K562 (cell line): Measurements from ENCODE around the gene NPHP1. TPM values are rescaled to one million over a fixed set of nuclear protein-coding genes. Genes with fewer than 3 reads are reported as not detected.

Experiments
- ATAC-seq: fragments of 200-7000 bp; cut with Tn5 transposase; 3 replicates; pipeline ENCODE4 v1.9.1; 2020; ENCODE audit warnings: moderate library complexity
- BruUV-seq: library from RNA; stranded (reverse); fragments of 400-500 nt; replicated peaks from 2 replicates; lab custom pipeline; 2021; lab: Mats Ljungman, UMichigan
- CTCF ChIA-PET: fragments of 300-600 bp; formaldehyde crosslinking; extraction: SDS; loops from one replicate; lab custom pipeline; 2021; ENCODE audit warnings: low intra/inter-chr PET ratio; lab: Yijun Ruan, JAX
- POLR2A ChIA-PET: fragments of 300-600, 350-650 bp; sonication (Branson Sonifier 250); formaldehyde crosslinking; extraction: SDS; loops from one replicate; lab custom pipeline; 2021; ENCODE audit warnings: antibody characterized with exemption, inconsistent platforms; lab: Yijun Ruan, JAX
- DNase-seq, 4 experiments: peaks; one replicate each; pipeline versions ENCODE4 v3.0.0 to v3.0.0-alpha.2; 2011 to 2018; ENCODE audit warnings: low spot score in 3 of 4, mixed read lengths in 3 of 4; ENCODE audit errors: extremely low read depth in 1 of 4
- FAIRE-seq: peaks from 2 replicates; lab custom pipeline; 2011; peaks lifted over from hg19 to GRCh38; lab: Jason Lieb, UNC
- H2AFZ ChIP-seq: 2 replicates; pipeline ENCODE4 v1.6.0; 2011; ENCODE audit warnings: low read depth, low read length, control low read depth, inconsistent platforms
- H3K27ac ChIP-seq: fragments of 200-600 bp; 3 replicates; pipeline ENCODE4 v1.8.0; 2011; ENCODE audit warnings: low read depth, mild to moderate bottlenecking, control low read depth, inconsistent platforms, low read length, moderate library complexity, mixed read lengths; ENCODE audit errors: extremely low read depth
- H3K27me3 ChIP-seq, 2 experiments: fragments of 300-600 bp in 1 of 2; 2 replicates in 1 of 2; 3 replicates in 1 of 2; pipeline versions ENCODE4 v1.6.0 to v1.8.0; 2011; ENCODE audit warnings: inconsistent platforms in 2 of 2, low read length in 2 of 2, mild to moderate bottlenecking in 1 of 2, mixed read lengths in 1 of 2, moderate library complexity in 1 of 2; ENCODE audit not compliant: control insufficient read depth in 2 of 2, insufficient read depth in 2 of 2
- H3K36me3 ChIP-seq: fragments of 300-600 bp; 3 replicates; pipeline ENCODE4 v1.8.0; 2011; ENCODE audit warnings: mild to moderate bottlenecking, low read length, inconsistent platforms; ENCODE audit not compliant: control insufficient read depth, insufficient read depth
- H3K4me1 ChIP-seq, 2 experiments: fragments of 200-600 bp in 1 of 2; replicated peaks in 1 of 2; 2 replicates in 1 of 2; 3 replicates in 1 of 2; pipeline versions ENCODE4 v1.5.1 to v1.8.0; 2011; ENCODE audit warnings: inconsistent platforms in 2 of 2, low read length in 2 of 2, mild to moderate bottlenecking in 1 of 2, mixed read lengths in 1 of 2, moderate library complexity in 1 of 2; ENCODE audit not compliant: control insufficient read depth in 2 of 2, insufficient read depth in 2 of 2
- H3K4me2 ChIP-seq: 2 replicates; pipeline ENCODE4 v1.6.1; 2011; ENCODE audit warnings: low read length, control low read depth, inconsistent platforms, mixed read lengths; ENCODE audit not compliant: insufficient read depth
- H3K4me3 ChIP-seq: fragments of 200-600 bp; sonication (generic), shearing (Covaris generic); 2 replicates; pipeline ENCODE4 v1.5.1; 2016; ENCODE audit warnings: control low read depth, inconsistent platforms
- H3K79me2 ChIP-seq: fragments of 200-600 bp; 3 replicates; pipeline ENCODE4 v1.8.0; 2011; ENCODE audit warnings: low read length, inconsistent platforms; ENCODE audit not compliant: control insufficient read depth, insufficient read depth
- H3K9ac ChIP-seq, 2 experiments: 2 replicates each; pipeline versions ENCODE4 v1.6.0 to v1.6.1; 2011; ENCODE audit warnings: low read depth in 2 of 2, low read length in 2 of 2, control low read depth in 1 of 2, inconsistent platforms in 1 of 2, mild to moderate bottlenecking in 1 of 2, mixed read lengths in 1 of 2; ENCODE audit not compliant: insufficient read depth in 1 of 2
- H3K9me1 ChIP-seq: one replicate; pipeline ENCODE4 v1.6.0; 2011; ENCODE audit warnings: inconsistent platforms, mild to moderate bottlenecking, low read length, moderate library complexity; ENCODE audit not compliant: control insufficient read depth, insufficient read depth
- H3K9me3 ChIP-seq: replicated peaks from 2 replicates; pipeline ENCODE4 v1.5.1; 2011; ENCODE audit warnings: low read depth, low read length, inconsistent platforms; ENCODE audit not compliant: control insufficient read depth, insufficient read depth
- H4K20me1 ChIP-seq: replicated peaks from 2 replicates; pipeline ENCODE4 v1.6.1; 2011; ENCODE audit warnings: low read length, inconsistent platforms, mixed read lengths; ENCODE audit not compliant: control insufficient read depth, insufficient read depth
- CTCFL ChIP-seq: IDR thresholded peaks from 2 replicates; pipeline ENCODE4 v1.6.1; 2011; ENCODE audit warnings: borderline replicate concordance, low read depth, mild to moderate bottlenecking, moderate library complexity, low read length; ENCODE audit not compliant: insufficient read depth, poor library complexity, severe bottlenecking
- HDAC6 ChIP-seq: IDR thresholded peaks from 2 replicates; pipeline ENCODE4 v1.6.1; 2012; ENCODE audit warnings: low read depth, mild to moderate bottlenecking, control low read depth, inconsistent platforms, low read length, moderate library complexity
- NR2C2 ChIP-seq, 2 experiments: fragments of 200-800 bp in 1 of 2; sonication (Bioruptor generic) in 1 of 2; sonication (generic) in 1 of 2; formaldehyde crosslinking in 1 of 2; IDR thresholded peaks; 2 replicates each; pipeline versions ENCODE4 v1.6.1 to v1.8.0; 2016 to 2022; ENCODE audit warnings: mild to moderate bottlenecking in 1 of 2, missing compliant biosample characterization in 1 of 2, missing genetic modification characterization in 1 of 2, missing genetic modification reagents in 1 of 2
- PTBP1 ChIP-seq: fragments of 200-400 bp; formaldehyde crosslinking; IDR thresholded peaks from 2 replicates; pipeline ENCODE4 v1.6.1; 2017; ENCODE audit warnings: low read depth, low read length
- ZNF174 ChIP-seq: fragments of 250-450 bp; sonication (Bioruptor Pico); IDR thresholded peaks from 2 replicates; pipeline ENCODE4 v1.4.0; 2020; ENCODE audit warnings: mild to moderate bottlenecking
- WGBS: fragments of 100-300 bp; shearing (Covaris generic); methylation state at CpG from one replicate; pipeline ENCODE4 v1.1.6; 2016; ENCODE audit warnings: low coverage, mixed read lengths; ENCODE audit not compliant: insufficient coverage; ENCODE audit errors: missing lambda C conversion rate; 5-methylcytosine and 5-hydroxymethylcytosine counted together
- in situ Hi-C: fragments of 300-500 bp; cut with MboI; formaldehyde crosslinking; loops from 4 replicates; pipeline ENCODE4 v1.15.0; 2018; ENCODE audit warnings: inconsistent platforms, mixed read lengths
- intact Hi-C: fragments of 100-400 bp; cut with micrococcal nuclease; formaldehyde crosslinking; loops from 2 replicates; pipeline ENCODE4 v1.14.2; 2022
- polyA plus RNA-seq, 8 experiments: library from polyadenylated mRNA; depleted of rRNA in 4 of 8; stranded (reverse) in 5 of 8; unstranded in 3 of 8; fragments of >200 nt; fragmentation: Nextera tagmentation in 2 of 8; fragmentation: Illumina TruSeq in 1 of 8; extraction: Ambion mirVana in 2 of 8; extraction: Trizol in 1 of 8; gene quantifications; 2 replicates each; pipeline versions ENCODE4 v1.2.1 to v1.2.3, GENCODE V29; 2011 to 2014; ENCODE audit warnings: inconsistent platforms in 1 of 8, missing spikeins in 1 of 8
- total RNA-seq, 7 experiments: library from RNA; depleted of rRNA in 6 of 7; stranded (reverse); fragments of >200 nt in 6 of 7; fragmentation: Illumina TruSeq in 2 of 7; extraction: Trizol in 2 of 7; gene quantifications; 2 replicates each; pipeline versions ENCODE4 v1.2.1 to v1.2.3, GENCODE V29; 2011 to 2021; ENCODE audit warnings: low replicate concordance in 1 of 7
- TF ChIP-seq, protein P1 (sequence below): sonication (generic); formaldehyde crosslinking; IDR thresholded peaks from 2 replicates; pipeline ENCODE4 v1.8.0; 2022; ENCODE audit warnings: mild to moderate bottlenecking, missing genetic modification reagents
- TF ChIP-seq, protein P2 (sequence below), 2 experiments: fragments of 450-650 bp; IDR thresholded peaks; 2 replicates each; pipeline ENCODE4 v1.6.1; 2018; ENCODE audit warnings: mild to moderate bottlenecking in 2 of 2, low read depth in 1 of 2; ENCODE audit not compliant: partially characterized antibody in 2 of 2
- TF ChIP-seq, protein P3 (sequence below), 2 experiments: fragments of 450-650 bp in 1 of 2; IDR thresholded peaks; 2 replicates each; pipeline ENCODE4 v1.6.1; 2011 to 2017; ENCODE audit warnings: low read depth in 2 of 2, antibody characterized with exemption in 1 of 2, borderline replicate concordance in 1 of 2, low read length in 1 of 2, mild to moderate bottlenecking in 1 of 2, mixed read lengths in 1 of 2; ENCODE audit not compliant: control insufficient read depth in 1 of 2

Gene NPHP1
- total and polyA plus RNA-seq, 9 of the 15 experiments (the other 6 are each of a cell fraction or from before 2014, with no cell fraction given), result 0.11 to 0.32 (median 0.20) TPM; not detected in 5

DNA sequence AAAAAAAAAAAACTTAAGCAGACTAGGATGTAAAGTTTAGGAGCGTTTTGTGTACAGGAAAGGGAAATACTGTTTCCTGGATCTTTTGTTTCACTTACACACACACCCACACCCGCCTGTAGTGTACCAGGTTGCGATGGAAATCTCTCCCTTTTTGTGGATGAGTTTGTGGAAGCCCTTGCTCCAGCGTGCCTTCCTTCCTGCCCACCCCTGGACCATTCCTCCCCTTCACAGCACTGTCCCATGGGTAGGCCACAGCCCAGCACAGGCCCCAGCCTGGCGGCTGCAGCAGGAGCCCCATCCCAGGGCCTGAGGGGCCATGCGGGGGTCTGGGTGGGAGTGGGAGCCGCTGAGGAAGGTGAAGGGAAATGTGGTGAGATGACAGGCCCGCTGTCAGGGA lies 104.3 kb downstream of the NPHP1 start:
- H3K4me2 ChIP-seq, result no peak overlapping the region
- TF ChIP-seq NR2C2 (CRISPR knock-in tag; IDR thresholded peaks at IDR 0.05) (no peak), NR2C2 (tag; IDR thresholded peaks at IDR 0.05) (no peak), CTCFL (no peak), PTBP1 (no peak), ZNF174 (CRISPR knock-in tag) (no peak), HDAC6 (no peak)
- TF ChIP-seq, protein P1, sequence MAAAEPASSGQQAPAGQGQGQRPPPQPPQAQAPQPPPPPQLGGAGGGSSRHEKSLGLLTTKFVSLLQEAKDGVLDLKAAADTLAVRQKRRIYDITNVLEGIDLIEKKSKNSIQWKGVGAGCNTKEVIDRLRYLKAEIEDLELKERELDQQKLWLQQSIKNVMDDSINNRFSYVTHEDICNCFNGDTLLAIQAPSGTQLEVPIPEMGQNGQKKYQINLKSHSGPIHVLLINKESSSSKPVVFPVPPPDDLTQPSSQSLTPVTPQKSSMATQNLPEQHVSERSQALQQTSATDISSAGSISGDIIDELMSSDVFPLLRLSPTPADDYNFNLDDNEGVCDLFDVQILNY (CRISPR knock-in tag), result no peak
- TF ChIP-seq, protein P2, sequence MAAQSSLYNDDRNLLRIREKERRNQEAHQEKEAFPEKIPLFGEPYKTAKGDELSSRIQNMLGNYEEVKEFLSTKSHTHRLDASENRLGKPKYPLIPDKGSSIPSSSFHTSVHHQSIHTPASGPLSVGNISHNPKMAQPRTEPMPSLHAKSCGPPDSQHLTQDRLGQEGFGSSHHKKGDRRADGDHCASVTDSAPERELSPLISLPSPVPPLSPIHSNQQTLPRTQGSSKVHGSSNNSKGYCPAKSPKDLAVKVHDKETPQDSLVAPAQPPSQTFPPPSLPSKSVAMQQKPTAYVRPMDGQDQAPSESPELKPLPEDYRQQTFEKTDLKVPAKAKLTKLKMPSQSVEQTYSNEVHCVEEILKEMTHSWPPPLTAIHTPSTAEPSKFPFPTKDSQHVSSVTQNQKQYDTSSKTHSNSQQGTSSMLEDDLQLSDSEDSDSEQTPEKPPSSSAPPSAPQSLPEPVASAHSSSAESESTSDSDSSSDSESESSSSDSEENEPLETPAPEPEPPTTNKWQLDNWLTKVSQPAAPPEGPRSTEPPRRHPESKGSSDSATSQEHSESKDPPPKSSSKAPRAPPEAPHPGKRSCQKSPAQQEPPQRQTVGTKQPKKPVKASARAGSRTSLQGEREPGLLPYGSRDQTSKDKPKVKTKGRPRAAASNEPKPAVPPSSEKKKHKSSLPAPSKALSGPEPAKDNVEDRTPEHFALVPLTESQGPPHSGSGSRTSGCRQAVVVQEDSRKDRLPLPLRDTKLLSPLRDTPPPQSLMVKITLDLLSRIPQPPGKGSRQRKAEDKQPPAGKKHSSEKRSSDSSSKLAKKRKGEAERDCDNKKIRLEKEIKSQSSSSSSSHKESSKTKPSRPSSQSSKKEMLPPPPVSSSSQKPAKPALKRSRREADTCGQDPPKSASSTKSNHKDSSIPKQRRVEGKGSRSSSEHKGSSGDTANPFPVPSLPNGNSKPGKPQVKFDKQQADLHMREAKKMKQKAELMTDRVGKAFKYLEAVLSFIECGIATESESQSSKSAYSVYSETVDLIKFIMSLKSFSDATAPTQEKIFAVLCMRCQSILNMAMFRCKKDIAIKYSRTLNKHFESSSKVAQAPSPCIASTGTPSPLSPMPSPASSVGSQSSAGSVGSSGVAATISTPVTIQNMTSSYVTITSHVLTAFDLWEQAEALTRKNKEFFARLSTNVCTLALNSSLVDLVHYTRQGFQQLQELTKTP (IDR thresholded peaks at IDR 0.05; ENCODE audit: low read depth in 1 of 2, partially characterized antibody in 2 of 2), result no peak
- TF ChIP-seq, protein P3, sequence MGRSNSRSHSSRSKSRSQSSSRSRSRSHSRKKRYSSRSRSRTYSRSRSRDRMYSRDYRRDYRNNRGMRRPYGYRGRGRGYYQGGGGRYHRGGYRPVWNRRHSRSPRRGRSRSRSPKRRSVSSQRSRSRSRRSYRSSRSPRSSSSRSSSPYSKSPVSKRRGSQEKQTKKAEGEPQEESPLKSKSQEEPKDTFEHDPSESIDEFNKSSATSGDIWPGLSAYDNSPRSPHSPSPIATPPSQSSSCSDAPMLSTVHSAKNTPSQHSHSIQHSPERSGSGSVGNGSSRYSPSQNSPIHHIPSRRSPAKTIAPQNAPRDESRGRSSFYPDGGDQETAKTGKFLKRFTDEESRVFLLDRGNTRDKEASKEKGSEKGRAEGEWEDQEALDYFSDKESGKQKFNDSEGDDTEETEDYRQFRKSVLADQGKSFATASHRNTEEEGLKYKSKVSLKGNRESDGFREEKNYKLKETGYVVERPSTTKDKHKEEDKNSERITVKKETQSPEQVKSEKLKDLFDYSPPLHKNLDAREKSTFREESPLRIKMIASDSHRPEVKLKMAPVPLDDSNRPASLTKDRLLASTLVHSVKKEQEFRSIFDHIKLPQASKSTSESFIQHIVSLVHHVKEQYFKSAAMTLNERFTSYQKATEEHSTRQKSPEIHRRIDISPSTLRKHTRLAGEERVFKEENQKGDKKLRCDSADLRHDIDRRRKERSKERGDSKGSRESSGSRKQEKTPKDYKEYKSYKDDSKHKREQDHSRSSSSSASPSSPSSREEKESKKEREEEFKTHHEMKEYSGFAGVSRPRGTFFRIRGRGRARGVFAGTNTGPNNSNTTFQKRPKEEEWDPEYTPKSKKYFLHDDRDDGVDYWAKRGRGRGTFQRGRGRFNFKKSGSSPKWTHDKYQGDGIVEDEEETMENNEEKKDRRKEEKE (IDR thresholded peaks at IDR 0.05; ENCODE audit: borderline replicate concordance in 1 of 2, control insufficient read depth in 1 of 2, low read depth in 2 of 2, low read length in 1 of 2), result no peak

More for the DNA sequence above, 104.3 kb downstream of the NPHP1 start:
- H4K20me1 ChIP-seq, result no peaks in the 10 kb centered on the region
- no peak overlapping the region for H2AFZ ChIP-seq
- ChIA-PET CTCF (no interaction called here), POLR2A (no interaction called here)
- no peak for ATAC-seq
- intact Hi-C loops, result no loop called here
- FAIRE-seq, result no peak
- WGBS, result 0% methylated on average over 2 of the region's 8 CpGs
- no peaks in the 10 kb centered on the region for H3K4me1 ChIP-seq
- no peaks in the 10 kb centered on the region for H3K9me3 ChIP-seq
- no peak overlapping the region for H3K4me3 ChIP-seq
- H3K9ac ChIP-seq, result no peak overlapping the region
- no peaks in the 10 kb centered on the region for H3K79me2 ChIP-seq
- peaks cover 0 to 4% of the 10 kb centered on the region in 2 experiments; a peak in 2 of 5 replicates for H3K27me3 ChIP-seq
- DNase-seq, result no peak
- no peaks in the 10 kb centered on the region for H3K9me1 ChIP-seq
- no peak overlapping the region for H3K27ac ChIP-seq
- H3K36me3 ChIP-seq, result no peaks in the 10 kb centered on the region
- in situ Hi-C loops, result no loop called here
- BruUV-seq, result no TSS peak
